Tibial artery (tissue), 4 donors: ENCODE results near the gene ARHGEF25.
A peak's percentile ranks its signal among the peaks of the same experiment; 100 is the strongest.

ENCODE experiments used
- DNase-seq, 2 donors: peaks; one replicate each; pipeline ENCODE4 v3.0.0-alpha.2; 2019
- H3K27ac ChIP-seq, 2 donors: fragments of 200-600 bp; sonication (generic) in 1 of 2; 1 replicate in 1 of 2; 2 replicates in 1 of 2; pipeline ENCODE4 v1.5.1; 2018 to 2019; ENCODE audit warnings: mild to moderate bottlenecking in 1 of 2
- H3K27me3 ChIP-seq, 2 donors: fragments of 200-600 bp; sonication (generic) in 1 of 2; one replicate each; pipeline versions ENCODE4 v1.5.1 to v1.6.0; 2016 to 2019
- H3K36me3 ChIP-seq, 3 donors: fragments of 200-600 bp; sonication (generic) in 2 of 3; one replicate each; pipeline ENCODE4 v1.5.1; 2016 to 2019; ENCODE audit warnings: mild to moderate bottlenecking in 2 of 3
- H3K4me1 ChIP-seq, 4 donors: fragments of 200-600 bp; sonication (generic) in 2 of 4; 1 replicate in 3 of 4; 2 replicates in 1 of 4; pipeline ENCODE4 v1.5.1; 2016 to 2019
- H3K4me3 ChIP-seq, 2 donors: fragments of 200-600 bp; sonication (generic) in 1 of 2; 1 replicate in 1 of 2; 2 replicates in 1 of 2; pipeline ENCODE4 v1.5.1; 2018 to 2019; ENCODE audit warnings: mild to moderate bottlenecking in 2 of 2
- H3K9me3 ChIP-seq, 3 donors: fragments of 200-600 bp; sonication (generic) in 1 of 3; one replicate each; pipeline ENCODE4 v1.5.1; 2016 to 2019
- CTCF ChIP-seq, 2 experiments: fragments of 200-600 bp in 1 of 2; fragments of 450-650 bp in 1 of 2; IDR thresholded peaks; one replicate each; pipeline ENCODE4 v1.5.1; 2017 to 2019; ENCODE audit warnings: antibody characterized with exemption in 2 of 2, mild to moderate bottlenecking in 1 of 2, moderate library complexity in 1 of 2
- intact Hi-C: fragments of 100-400 bp; cut with DNase I; formaldehyde crosslinking; loops from one replicate; pipeline ENCODE4 v1.15.0; 2023; ENCODE audit warnings: low total_unique reads

ARHGEF25 gene

GRCh38 chr12:57618966-57619433 is 7.8 kb downstream of the ARHGEF25 start:
- no peak for DNase-seq
- intact Hi-C loops, result loop anchor here (10.0 kb wide), 1 partner anchor 94 kb away; the partner anchor contains the start of genes DDIT3 and MBD6
- TF ChIP-seq CTCF (IDR thresholded peaks at IDR 0.05), result no peak

GRCh38 chr12:57619434-57620244 is 8.4 kb downstream of the ARHGEF25 start:
- Histone ChIP-seq H3K27me3 (peaks cover 0 to 4% of the 10 kb centered on the region in 2 donors), H3K9me3 (no peaks in the 10 kb centered on the region), H3K4me1 (peaks cover 0 to 28% (median 21%) of the 10 kb centered on the region in 4 donors), H3K4me3 (no peak overlapping the region), H3K36me3 (peaks cover 20 to 42% (median 27%) of the 10 kb centered on the region in 3 donors), H3K27ac (no peak overlapping the region)
- TF ChIP-seq CTCF (IDR thresholded peaks at IDR 0.05), result no peak
- no peak for DNase-seq
- intact Hi-C loops, result loop anchor here (2.0 to 10.0 kb wide), 3 partner anchors 37 to 135 kb away; partner anchors contain the start of genes DDIT3, MARS1 and MBD6

More at GRCh38 chr12:57618966-57619433, 7.8 kb downstream of the ARHGEF25 start:
- Histone ChIP-seq H3K9me3 (no peaks in the 10 kb centered on the region), H3K4me3 (no peak overlapping the region), H3K36me3 (peaks cover 27 to 47% (median 31%) of the 10 kb centered on the region in 3 donors), H3K4me1 (peaks cover 0 to 34% (median 23%) of the 10 kb centered on the region in 4 donors), H3K27ac (no peak overlapping the region), H3K27me3 (peaks cover 0 to 4% of the 10 kb centered on the region in 2 donors)

GRCh38 chr12:57620245-57620935 is 9.2 kb downstream of the ARHGEF25 start:
- intact Hi-C loops, result loop anchor here (2.0 to 10.0 kb wide), 2 partner anchors 38 to 136 kb away; partner anchors contain the start of gene MARS1
- Histone ChIP-seq H3K36me3 (peaks cover 14 to 41% (median 20%) of the 10 kb centered on the region in 3 donors), H3K4me1 (peaks cover 0 to 26% (median 19%) of the 10 kb centered on the region in 4 donors), H3K9me3 (no peaks in the 10 kb centered on the region), H3K27me3 (peaks cover 0 to 4% of the 10 kb centered on the region in 2 donors), H3K27ac (no peak overlapping the region), H3K4me3 (no peak overlapping the region)
- DNase-seq, result no peak
- no peak for TF ChIP-seq CTCF (IDR thresholded peaks at IDR 0.05)

GRCh38 chr12:57620936-57621496 is 9.8 kb downstream of the ARHGEF25 start:
- Histone ChIP-seq H3K4me3 (peak overlapping the region; percentile 33 to 45), H3K27ac (no peak overlapping the region), H3K9me3 (no peaks in the 10 kb centered on the region), H3K4me1 (peaks cover 0 to 21% (median 17%) of the 10 kb centered on the region in 4 donors), H3K36me3 (peaks cover 7 to 40% (median 13%) of the 10 kb centered on the region in 3 donors), H3K27me3 (peaks cover 0 to 4% of the 10 kb centered on the region in 2 donors)
- DNase-seq, result no peak
- TF ChIP-seq CTCF (IDR thresholded peaks at IDR 0.05), result no peak
- intact Hi-C loops, result loop anchor here (2.0 to 10.0 kb wide), 2 partner anchors 38 to 136 kb away; partner anchors contain the start of gene MARS1
